Kidney epithelial cell (primary cell): ENCODE data around the gene COASY. TPM values are rescaled to one million over a fixed set of nuclear protein-coding genes. Genes with fewer than 3 reads are reported as not detected.

Source experiments
- DNase-seq: peaks from one replicate; pipeline ENCODE4 v3.0.0-alpha.2; 2010; ENCODE audit warnings: low read depth
- H3K27me3 ChIP-seq: 2 replicates; pipeline ENCODE4 v1.6.0; 2011; ENCODE audit warnings: low read length; ENCODE audit not compliant: control insufficient read depth, insufficient read depth
- H3K36me3 ChIP-seq: 2 replicates; pipeline ENCODE4 v1.5.1; 2011; ENCODE audit warnings: low read length; ENCODE audit not compliant: control insufficient read depth, insufficient read depth
- H3K4me3 ChIP-seq: 2 replicates; pipeline ENCODE4 v1.5.1; 2011; ENCODE audit warnings: low read depth, mild to moderate bottlenecking, control low read depth, low read length
- total RNA-seq: library from RNA; depleted of rRNA; stranded (reverse); fragments of >200 nt; gene quantifications from 2 replicates; pipeline ENCODE4 v1.2.3, GENCODE V29; 2015
- TF ChIP-seq, protein P1 (sequence below): IDR thresholded peaks from 2 replicates; pipeline ENCODE4 v1.5.1; 2011; ENCODE audit warnings: mild to moderate bottlenecking, moderate library complexity, low read length, control low read depth, inconsistent platforms; ENCODE audit not compliant: insufficient read depth, poor library complexity, severe bottlenecking

Gene COASY
- total RNA-seq, 1 donor from 2014 or later, result 26.8 TPM

DNA sequence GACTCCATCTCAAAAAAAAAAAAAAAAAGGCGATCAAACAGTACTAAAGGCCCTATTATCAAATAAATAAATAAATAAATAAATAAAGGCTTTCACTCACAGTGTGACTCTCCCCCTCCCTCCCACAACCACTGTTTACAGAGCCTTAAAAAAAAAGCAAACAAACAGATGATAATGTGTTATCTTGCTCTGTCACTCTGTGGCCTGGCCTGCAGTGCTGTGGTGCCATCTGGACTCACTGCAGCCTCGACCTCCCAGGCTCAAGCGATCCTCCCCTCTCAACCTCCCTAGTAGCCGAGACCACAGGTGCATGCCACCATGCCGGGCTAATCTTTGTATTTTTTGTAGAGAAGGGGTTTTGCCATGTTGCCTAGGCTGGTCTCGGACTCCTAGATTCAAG is 34.0 kb upstream of the COASY start:
- no peaks in the 10 kb centered on the region for H3K27me3 ChIP-seq
- H3K4me3 ChIP-seq, result no peak overlapping the region
- DNase-seq, result no peak
- H3K36me3 ChIP-seq, result no peaks in the 10 kb centered on the region
- TF ChIP-seq, protein P1, sequence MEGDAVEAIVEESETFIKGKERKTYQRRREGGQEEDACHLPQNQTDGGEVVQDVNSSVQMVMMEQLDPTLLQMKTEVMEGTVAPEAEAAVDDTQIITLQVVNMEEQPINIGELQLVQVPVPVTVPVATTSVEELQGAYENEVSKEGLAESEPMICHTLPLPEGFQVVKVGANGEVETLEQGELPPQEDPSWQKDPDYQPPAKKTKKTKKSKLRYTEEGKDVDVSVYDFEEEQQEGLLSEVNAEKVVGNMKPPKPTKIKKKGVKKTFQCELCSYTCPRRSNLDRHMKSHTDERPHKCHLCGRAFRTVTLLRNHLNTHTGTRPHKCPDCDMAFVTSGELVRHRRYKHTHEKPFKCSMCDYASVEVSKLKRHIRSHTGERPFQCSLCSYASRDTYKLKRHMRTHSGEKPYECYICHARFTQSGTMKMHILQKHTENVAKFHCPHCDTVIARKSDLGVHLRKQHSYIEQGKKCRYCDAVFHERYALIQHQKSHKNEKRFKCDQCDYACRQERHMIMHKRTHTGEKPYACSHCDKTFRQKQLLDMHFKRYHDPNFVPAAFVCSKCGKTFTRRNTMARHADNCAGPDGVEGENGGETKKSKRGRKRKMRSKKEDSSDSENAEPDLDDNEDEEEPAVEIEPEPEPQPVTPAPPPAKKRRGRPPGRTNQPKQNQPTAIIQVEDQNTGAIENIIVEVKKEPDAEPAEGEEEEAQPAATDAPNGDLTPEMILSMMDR, result no peak

DNA sequence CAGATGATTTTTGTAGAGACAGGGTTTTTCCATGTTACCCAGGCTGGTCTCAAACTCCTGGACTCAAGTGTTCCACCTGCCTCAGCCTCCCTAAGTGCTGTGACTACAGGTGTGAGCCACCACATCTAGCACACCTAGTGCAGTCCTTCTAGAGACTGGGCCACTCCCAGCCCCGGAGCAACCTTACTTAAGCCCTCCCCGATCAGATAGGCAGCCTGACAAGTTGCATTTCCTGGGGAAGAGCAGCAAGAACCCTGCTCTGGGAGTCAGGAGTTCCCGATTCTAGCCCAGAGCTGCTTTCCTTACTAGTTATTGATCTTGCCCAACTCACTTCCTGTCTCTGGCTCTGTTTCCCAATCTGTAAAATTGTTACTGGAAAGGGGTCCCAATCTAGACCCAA is 32.9 kb upstream of the COASY start:
- no peaks in the 10 kb centered on the region for H3K27me3 ChIP-seq
- H3K36me3 ChIP-seq, result no peaks in the 10 kb centered on the region
- TF ChIP-seq, protein P1, result no peak
- DNase-seq, result no peak
- no peak overlapping the region for H3K4me3 ChIP-seq

DNA sequence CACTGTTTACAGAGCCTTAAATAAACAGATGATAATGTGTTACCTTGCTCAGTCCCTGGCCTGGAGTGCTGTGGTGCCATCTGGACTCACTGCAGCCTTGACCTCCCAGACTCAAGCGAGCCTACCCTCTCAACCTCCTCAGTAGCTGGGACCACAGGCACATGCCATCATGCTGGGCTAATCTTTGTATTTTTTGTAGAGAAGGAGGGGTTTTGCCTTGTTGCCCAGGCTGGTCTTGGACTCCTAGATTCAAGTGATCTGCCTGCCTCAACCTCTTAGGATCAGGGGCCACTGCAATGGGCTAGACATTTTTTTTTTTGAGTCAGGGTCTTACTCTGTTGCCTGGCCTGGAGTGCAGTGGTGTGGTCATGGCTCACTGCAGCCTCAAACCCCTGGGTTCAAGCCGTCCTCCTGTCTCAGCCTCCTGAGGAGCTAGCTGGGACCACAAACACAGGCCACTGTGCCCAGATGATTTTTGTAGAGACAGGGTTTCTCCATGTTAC is 30.9 kb upstream of the COASY start:
- H3K4me3 ChIP-seq, result no peak overlapping the region
- TF ChIP-seq, protein P1, result no peak
- no peak for DNase-seq

DNA sequence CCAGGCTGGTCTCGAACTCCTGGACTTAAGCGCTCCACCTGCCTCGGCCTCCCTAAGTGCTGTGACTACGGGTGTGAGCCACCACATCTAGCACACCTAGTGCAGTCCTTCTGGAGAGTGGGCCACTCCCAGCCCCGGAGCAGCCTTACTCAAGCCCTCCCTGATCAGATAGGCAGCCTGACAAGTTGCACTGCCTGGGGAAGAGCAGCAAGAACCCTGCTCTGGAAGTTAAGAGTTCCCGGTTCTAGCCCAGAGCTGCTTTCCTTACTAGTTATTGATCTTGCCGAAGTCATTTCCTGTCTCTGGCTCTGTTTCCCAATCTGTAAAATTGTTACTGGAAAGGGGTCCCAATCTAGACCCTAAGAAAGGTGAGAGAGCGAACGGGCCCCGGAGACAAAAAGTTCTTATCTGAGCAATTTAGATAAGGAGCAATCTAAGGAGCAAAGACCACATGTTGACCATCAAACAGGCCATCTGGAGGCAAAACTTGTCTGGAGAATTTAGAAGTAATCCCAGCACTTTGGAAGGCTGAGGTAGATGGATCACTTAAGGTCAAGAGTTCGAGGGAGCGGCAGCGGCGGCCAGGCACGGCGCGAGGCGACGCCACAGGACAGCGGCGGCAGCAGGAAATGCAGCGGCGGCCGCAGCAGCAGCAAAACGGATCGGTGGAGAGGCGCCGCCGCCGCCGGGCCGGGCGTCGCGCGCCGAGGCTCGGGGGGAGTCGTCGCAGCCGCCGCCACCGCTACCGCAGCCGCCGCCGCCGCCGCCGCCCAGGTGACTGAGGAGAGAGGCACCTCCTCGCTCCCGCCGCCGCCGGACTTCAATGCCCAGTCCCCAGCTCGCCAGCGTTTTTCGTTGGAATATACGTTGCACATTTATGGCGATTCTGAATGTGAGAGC is 30.2 kb upstream of the COASY start:
- TF ChIP-seq, protein P1, result peak; percentile 36
- DNase-seq, result no peak
- Histone ChIP-seq H3K27me3 (no peaks in the 10 kb centered on the region), H3K36me3 (no peaks in the 10 kb centered on the region), H3K4me3 (peak overlapping the region; percentile 32)

More for the DNA sequence above, 30.9 kb upstream of the COASY start:
- Histone ChIP-seq H3K36me3 (no peaks in the 10 kb centered on the region), H3K27me3 (no peaks in the 10 kb centered on the region)

DNA sequence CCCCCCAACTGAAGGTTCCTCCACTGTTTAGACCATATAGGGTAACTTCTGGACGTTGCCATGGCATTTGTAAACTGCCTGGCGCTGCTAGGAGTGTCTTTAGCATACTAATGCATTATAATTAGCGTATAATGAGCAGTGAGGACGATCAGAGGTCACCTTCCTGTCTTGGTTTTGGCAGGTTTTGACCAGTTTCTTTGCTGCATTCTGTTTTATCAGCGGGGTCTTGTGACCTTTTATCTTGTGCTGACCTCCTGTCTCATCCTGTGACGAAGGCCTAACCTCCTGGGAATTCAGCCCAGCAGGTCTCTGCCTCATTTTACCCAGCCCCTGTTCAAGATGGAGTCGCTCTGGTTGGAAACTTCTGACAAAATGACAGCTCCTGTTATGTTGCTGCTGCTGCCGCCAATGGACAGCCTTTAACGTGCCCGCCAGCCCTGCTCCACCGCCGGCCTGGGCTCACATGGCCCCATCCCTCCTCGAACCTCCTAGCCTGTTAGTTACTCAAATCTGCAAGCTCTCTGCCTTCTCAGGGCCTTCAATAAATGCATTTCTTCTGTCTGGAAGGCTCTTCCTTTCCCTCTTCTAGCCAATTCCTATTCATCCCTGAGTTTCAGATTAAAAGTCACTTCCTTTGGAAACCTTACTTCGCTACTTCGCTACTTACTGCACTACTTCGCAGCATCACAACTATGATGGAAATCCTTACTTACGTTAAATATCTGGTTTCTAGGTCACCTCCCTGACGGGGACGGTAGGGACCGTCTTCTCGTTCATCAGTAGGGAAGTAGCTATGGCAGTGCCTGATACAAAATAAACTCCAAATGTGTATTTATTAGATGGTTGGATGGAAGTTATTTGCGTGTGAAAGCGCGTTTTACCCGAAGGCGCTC is 26.5 kb upstream of the COASY start:
- H3K4me3 ChIP-seq, result peak overlapping the region; percentile 49
- DNase-seq, result no peak
- TF ChIP-seq, protein P1, result no peak
- no peaks in the 10 kb centered on the region for H3K36me3 ChIP-seq
- no peaks in the 10 kb centered on the region for H3K27me3 ChIP-seq
